Adipose tissue (tissue), 3 donors: ENCODE measurements around the gene LIMCH1. TPM values are rescaled to one million over a fixed set of nuclear protein-coding genes. Genes with fewer than 3 reads are reported as not detected.
"Not testable (repeated sequence)": the region's sequence is repeated elsewhere in the genome, so short reads cannot be mapped to it uniquely, and the experiment has no call there.

Experiments used
- H3K27ac ChIP-seq: one replicate; pipeline ENCODE4 v1.5.1; 2013; ENCODE audit warnings: low read depth, low read length
- WGBS, 3 donors: extraction: QIAGEN DNeasy Blood & Tissue Kit; methylation state at CpG; one replicate each; pipeline ENCODE4 v1.1.7; 2013; 5-methylcytosine and 5-hydroxymethylcytosine counted together
- polyA plus RNA-seq, 3 donors: library from polyadenylated mRNA; stranded (reverse); fragments of 200-250 nt; gene quantifications; one replicate each; pipeline ENCODE4 v1.2.3, GENCODE V29; 2013
- donor health status: healthy with polysubstance abuse.
- donor health status: Bipolar disorder and iron deficiency.
- donor health status: healthy.

Gene LIMCH1, protein sequence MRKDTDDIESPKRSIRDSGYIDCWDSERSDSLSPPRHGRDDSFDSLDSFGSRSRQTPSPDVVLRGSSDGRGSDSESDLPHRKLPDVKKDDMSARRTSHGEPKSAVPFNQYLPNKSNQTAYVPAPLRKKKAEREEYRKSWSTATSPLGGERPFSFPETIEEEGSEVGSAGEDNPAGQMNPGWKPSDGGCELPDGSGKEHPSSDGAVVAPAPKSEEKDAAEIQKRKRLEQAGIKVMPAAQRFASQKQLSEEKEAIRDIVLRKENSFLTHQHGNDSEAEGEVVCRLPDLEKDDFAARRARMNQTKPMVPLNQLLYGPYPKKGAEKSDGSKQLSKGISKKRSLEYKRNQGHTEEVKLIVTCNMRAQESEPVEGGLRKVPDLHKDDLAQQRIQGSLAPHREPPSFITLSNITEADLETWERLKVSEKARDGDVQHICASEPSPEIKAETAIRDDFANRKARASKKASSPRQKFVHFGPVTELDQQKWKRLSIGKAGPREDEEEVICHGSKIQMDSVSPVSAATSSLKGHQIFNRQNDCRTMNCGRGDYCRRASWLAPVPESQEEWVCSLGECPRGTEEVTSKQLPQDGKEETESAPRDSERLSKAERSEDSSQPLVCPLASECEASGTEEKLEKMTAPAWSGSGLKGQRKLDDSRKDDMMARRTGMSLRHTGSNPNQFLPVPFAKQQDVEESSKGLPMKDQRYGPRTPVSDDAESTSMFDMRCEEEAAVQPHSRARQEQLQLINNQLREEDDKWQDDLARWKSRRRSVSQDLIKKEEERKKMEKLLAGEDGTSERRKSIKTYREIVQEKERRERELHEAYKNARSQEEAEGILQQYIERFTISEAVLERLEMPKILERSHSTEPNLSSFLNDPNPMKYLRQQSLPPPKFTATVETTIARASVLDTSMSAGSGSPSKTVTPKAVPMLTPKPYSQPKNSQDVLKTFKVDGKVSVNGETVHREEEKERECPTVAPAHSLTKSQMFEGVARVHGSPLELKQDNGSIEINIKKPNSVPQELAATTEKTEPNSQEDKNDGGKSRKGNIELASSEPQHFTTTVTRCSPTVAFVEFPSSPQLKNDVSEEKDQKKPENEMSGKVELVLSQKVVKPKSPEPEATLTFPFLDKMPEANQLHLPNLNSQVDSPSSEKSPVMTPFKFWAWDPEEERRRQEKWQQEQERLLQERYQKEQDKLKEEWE (N-terminal part only)
- 10 to 100 TPM in 2 of 3 donors, 1 to 10 TPM in 1; 4.2 to 62.0 (median 13.4) TPM for polyA plus RNA-seq

DNA sequence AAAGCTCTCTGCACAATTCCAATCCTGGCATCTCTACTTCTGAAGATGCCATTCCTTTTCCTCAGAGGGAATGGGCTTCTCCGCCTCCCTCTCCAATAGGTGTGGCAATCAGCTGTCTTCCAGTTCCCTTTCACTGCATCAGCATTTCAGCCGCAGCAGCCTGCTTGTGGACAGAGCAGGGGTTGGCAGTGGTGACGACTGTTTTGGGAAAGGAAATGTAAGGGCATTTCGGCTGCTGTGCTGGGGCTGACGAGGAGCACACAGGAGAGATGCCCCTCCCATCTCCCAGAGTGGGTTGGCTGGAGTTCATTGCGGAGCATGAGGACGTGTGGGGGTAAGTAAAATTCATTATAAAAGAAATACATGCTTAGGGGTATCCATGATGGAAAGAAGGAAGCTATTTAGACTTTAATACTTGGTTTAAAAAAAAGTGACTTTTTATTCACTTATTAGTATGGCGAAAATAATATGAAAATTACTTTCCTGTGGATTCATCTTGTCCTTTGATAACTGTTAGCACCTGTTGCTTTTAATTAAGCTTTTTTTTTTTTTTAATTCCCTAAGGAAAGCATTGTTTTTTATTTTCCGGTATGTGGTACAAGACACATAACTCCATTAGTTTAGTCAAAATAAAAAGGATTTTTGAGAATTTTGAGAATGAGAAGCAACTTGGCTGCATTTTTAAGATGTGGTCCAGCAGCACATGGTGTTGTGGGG lies at the start of gene LIMCH1:
Gene LIMCH1 (plus strand): TSS at position 141 of the 717 bp plus-strand sequence. CDS start 67,839 bp downstream, outside the sequence.
- H3K27ac ChIP-seq: no peak within 1 kb of the TSS
- 21 to 70% (median 24%) methylated on average over 9 of the region's 9 CpGs for WGBS, 3 donors

DNA sequence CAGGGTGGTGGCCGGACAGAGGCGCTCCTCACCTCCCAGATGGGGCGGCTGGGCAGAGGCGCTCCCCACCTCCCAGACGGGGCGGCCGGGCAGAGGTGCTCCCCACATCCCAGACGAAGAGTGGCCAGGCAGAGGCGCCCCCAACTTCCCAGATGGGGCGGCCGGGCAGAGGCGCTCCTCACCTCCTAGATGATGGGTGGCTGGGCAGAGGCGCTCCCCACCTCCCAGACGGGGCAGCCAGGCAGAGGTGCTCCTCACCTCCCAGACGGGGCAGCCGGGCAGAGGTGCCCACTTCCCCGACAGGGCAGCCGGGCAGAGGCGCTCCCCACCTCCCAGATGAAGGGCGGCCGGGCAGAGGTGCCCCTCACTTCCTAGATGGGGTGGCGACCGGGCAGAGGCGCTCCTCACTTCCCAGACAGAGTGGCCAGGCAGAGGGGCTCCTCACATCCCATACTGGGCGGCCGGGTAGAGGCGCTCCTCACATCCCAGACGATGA lies 46.8 kb upstream of the LIMCH1 start:
- 91 to 96% (median 95%) methylated on average over 28 of the region's 28 CpGs for WGBS, 3 donors
- H3K27ac ChIP-seq: not testable (repeated sequence)

DNA sequence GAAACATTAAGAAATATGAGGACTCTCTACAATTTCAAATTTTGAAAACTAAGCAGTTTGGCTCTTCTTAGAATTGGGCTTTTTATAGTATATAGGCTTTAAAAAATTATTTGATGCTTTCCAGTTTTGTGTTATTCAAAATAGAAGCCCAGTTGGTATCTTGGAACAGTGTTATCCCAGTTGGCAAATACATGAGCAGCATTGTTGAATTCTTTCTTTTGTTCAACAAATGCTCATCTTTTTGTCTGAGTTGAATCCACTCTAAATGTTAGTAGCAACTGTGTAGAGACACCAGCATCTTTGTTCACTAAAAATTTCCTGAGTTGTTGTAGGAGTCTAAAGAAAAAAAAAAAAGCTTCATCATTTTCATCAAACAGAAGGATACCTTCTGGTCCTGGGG lies 41.0 kb upstream of the LIMCH1 start:
- no peak overlapping the region for H3K27ac ChIP-seq

DNA sequence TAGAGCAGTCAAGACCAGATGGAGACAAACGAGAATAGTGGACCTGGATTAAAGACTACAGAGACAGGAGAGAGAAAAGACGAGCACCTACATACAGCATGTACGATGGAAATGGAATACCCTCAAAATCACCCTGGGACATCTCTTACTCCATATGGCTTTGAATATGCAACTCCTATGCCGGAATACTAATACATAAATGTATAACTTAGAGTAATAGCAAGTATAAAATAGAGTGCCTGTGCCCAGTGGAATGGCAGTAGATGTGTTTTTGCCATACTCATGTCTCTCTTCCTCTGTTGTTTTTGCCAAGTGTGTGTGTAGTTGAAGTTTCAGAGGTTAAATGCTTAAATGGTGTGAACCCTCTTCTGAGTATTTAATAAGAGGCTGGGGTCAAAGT lies 39.8 kb upstream of the LIMCH1 start:
- 85 to 91% (median 87%) methylated on average over 4 of the region's 4 CpGs for WGBS, 3 donors
- no peak overlapping the region for H3K27ac ChIP-seq

DNA sequence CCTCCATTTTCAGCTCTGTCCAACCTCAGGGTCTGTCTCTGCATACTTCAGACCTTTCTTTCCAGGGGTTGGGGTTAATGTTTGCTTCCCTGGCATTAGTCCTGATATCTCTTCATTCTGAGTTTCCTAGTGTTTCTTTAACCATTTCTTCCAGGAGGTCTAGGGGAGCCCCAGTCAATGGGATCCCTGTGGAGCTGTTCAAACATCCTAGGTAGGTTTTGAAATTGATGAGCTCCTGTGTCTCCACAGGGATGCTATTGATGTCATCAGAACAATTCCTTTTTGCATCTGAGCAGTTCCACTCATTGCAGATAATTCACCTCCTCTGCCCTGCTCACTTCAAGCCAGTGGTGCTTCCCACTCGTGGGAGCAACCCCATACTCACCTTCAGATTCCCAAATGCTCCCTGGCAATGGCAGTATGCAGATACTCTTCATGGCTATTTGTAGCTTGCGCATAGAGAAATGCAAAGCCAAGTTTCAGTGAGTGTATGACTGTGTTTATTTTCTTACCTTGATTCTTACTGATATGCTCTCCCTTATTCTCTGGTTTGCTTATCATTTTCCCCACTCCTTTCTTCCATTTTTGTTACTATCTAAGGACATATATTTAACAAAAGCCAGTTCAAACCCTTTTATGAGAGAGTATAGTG lies 33.7 kb upstream of the LIMCH1 start:
- 79 to 86% (median 81%) methylated on average over 2 of the region's 2 CpGs for WGBS, 3 donors
- H3K27ac ChIP-seq: no peak overlapping the region

DNA sequence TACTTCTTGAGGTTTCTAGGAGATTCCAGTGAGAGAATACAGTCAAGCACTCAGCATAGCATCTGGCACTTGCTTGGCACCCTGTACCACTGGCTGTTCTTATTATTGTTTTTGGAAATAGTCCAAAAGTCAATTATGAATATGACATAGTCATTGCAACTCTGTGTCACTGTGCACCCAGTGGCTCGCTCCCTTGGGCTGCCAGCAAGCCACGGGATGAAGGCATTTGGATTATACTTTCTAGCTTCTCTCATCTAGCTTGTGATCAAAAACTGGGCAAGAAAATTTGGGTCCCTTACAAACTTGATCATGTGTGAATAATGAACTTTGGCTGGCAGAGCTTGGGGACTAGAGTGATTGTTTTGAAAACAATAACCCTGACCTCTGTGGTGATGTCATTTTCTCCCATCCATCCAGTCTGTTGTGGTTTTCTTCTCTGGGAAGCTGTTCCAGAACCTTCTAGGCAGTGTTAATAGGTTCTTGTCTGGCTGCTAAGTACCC lies 32.7 kb upstream of the LIMCH1 start:
- no peak overlapping the region for H3K27ac ChIP-seq
- 50 to 78% (median 71%) methylated on average over 2 of the region's 2 CpGs for WGBS, 3 donors

DNA sequence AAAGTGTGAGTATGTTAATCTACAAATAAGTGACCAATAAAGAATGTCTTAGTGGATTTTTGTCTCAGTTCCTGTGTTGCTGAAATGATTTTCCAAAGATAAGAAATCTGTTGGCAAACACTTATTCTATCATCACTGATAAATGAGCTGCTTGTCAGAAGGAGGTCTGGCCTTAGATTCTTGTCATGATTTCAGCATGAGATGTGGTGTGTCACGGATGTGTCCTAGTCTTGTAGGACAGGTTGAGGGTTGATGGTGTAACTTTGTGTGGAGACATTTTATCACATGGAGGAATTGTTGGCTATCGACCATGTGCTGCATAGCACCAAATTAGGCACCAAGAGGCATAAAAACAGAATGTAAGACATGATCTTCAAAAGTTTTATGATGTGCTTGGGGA lies 31.8 kb upstream of the LIMCH1 start:
- no peak overlapping the region for H3K27ac ChIP-seq
- WGBS, 3 donors: 62 to 82% (median 78%) methylated on average over 2 of the region's 2 CpGs

DNA sequence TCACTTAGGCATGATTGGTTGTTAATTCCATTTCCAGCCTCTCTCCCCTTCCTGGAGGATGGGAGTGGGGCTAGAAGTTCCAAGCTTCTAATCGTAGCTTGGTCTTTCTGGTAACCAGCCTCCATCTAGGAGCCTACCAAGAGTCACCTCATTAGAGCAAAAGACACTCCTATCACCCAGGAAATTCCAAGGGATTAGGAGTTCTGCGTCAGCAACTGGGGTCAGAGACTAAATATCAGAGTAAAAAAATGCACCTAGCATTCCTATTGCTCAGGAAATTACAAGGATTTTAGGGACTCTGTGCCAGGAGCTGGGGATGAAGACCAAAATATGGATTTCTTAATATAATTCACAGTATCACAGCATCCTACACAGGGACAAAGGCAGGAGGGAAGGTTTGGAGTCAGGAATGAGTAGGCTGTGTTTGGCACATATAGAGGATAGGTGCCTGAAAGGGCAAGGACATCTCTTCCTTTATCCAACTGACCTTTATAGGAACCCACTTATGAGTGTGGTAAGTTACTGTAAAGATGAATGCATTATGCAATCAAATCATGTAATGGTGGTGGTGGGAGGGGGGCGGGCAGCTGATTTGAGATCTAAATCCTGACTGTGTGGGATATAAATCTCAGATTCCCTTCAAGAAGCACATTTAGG lies 30.5 kb upstream of the LIMCH1 start:
- H3K27ac ChIP-seq: no peak overlapping the region
- WGBS, 3 donors: 82 to 90% (median 90%) methylated on average over 3 of the region's 3 CpGs

DNA sequence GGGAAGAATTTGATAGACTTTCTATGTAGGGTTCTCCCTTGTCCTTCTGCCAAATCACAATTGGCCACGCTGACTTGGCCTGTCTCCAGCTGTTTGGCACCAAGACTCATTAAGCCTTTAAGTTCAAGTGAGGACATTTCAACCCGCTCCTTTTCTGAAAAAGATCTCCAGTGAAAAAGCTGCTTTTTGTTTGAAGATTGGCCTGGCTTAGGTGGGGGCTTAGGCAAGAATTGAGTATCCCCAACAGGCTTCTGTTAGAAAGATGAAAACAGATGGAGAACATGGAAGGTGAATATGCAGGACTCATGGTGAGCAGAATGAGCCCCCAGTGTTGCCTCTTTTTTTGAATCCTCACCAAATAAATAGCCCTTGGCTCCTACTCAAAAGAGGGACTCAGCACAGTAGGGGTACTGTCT lies 28.5 kb upstream of the LIMCH1 start:
- 30 to 59% (median 53%) methylated on average over 2 of the region's 2 CpGs for WGBS, 3 donors
- H3K27ac ChIP-seq: no peak overlapping the region

DNA sequence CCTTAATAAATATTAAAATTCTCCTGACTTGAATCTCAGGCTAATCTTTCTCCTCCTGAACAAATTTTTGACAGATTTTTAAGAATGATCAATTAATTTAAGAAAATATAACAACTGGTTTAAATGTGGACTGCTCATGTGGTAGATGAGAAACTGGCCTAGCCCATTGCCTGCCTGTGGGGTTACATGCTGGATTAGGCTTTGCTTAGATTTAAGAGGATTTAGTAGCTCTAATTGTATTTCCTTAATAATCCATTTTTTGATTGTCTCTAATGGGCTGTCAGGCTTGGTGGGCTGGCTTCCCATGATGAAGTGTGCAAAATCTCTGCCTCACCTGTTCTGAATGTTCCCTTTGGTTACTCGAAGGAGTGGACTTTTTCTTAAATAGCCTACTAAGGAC lies 27.8 kb upstream of the LIMCH1 start:
- WGBS, 3 donors: 91 to 94% (median 92%) methylated on average over 1 of the region's 1 CpG
- no peak overlapping the region for H3K27ac ChIP-seq

DNA sequence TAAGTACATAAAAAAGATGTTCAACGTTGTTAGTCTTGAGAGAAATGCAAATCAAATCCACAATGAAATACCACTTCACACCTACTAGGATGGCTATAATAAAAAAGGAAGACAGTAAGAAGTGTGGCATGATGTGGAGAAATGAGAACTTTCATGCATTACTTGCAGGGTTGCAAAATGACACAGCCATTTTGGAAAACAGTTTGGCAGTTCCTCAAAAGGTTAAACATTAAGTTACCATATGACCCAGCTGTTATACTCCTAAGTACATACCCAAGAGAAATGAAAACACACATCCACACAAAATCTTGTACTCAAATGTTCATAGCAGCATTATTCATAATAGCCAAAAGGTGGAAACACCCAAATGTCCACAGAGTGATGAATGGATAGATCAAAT lies 25.8 kb upstream of the LIMCH1 start:
- 77 to 82% (median 79%) methylated on average over 1 of the region's 1 CpG for WGBS, 3 donors

DNA sequence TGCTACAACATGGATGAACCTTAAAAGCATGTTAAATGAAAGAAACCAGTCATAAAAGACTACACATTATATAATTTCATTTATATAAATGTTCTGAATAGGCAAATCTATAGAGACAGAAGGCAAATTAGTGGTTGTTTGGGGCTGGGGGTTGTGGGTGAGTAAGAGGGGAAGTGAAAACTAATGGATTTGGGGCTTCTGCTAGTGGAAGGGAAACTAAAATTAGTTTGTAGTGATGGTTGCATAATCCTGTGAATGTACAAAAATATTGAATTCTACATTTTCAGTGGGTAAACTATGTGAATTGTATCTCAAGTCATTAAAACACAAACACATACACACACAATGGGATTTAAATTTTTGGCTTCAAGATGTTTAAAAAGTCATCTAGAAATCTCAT lies 25.4 kb upstream of the LIMCH1 start:
- no peak overlapping the region for H3K27ac ChIP-seq

More for the DNA sequence above, 25.8 kb upstream of the LIMCH1 start:
- no peak overlapping the region for H3K27ac ChIP-seq

DNA sequence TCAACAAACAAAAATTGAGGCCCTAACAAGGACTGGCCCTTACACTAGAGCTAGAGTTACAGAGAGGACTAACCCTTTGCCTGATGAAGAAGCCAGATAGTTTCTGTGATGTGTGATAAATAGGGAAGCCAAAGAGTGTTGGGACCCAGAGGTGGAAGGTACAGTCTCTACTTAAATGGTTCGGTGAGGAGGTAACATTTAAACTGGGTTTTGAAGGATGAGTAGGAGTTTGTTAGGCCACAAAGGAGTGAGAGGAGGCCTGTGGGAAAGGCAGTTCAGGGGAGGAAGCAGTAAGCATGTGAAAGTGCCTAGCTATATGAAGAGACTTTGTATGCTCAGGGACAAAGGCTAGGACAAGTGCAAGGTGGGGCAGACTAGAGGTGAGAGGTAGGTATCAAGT lies 23.8 kb upstream of the LIMCH1 start:
- WGBS, 3 donors: 93 to 100% (median 94%) methylated on average over 1 of the region's 1 CpG
- no peak overlapping the region for H3K27ac ChIP-seq

DNA sequence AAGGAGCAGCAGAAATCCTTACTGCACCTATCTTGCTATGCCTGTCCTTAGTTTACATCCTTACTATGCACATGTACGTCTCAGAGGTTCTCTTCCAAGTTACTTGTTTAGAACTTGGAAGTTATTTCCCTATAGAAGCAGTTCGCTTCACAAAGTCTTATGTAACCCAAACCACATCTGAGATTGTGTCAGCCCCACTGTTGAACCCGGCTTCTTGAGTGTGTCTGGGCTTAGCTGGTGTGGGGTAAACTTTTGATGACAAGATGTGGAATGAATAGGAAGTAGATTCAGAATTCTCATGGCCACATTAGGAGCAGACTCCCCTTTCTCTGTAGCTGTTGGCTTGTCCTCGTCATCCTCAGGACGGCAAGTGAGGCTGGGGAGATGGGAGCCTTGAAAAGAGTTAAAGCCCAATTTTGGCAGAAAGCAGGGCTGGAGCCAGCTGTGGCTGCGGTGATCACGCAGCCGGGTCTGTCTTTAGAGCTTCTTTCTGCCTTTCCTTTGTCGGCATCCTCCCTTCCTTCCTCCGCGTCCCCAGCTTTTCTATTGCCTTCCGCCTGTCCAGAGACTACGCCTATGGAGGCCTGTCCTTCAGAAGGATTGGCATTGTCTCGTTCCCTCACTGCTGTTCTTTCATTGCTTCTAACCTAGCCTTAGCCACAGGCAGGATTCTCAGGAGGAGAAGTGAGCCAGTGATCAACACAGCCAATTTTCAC lies 23.0 kb upstream of the LIMCH1 start:
- no peak overlapping the region for H3K27ac ChIP-seq
- WGBS, 3 donors: 64 to 87% (median 65%) methylated on average over 14 of the region's 14 CpGs

DNA sequence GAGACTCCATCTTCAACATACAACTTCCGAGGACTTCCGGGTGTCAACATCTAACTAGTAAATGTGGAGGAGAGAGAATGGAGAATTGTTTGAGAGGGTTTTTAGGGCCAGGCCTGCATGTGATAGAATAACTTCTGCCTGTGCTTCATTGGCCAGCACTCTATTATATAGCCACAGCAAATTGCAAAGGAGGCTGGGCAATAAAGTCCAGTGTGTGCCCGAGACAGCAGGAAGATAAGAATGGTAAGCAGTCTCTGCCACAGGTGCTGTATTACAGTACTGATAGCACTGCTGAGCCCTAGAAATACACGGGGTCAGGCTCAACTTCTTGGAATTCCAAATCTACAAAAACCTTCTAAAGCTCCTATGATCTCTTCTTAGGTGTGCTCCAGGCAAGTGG lies 20.8 kb upstream of the LIMCH1 start:
- WGBS, 3 donors: 61 to 88% (median 87%) methylated on average over 4 of the region's 4 CpGs
- H3K27ac ChIP-seq: no peak overlapping the region

DNA sequence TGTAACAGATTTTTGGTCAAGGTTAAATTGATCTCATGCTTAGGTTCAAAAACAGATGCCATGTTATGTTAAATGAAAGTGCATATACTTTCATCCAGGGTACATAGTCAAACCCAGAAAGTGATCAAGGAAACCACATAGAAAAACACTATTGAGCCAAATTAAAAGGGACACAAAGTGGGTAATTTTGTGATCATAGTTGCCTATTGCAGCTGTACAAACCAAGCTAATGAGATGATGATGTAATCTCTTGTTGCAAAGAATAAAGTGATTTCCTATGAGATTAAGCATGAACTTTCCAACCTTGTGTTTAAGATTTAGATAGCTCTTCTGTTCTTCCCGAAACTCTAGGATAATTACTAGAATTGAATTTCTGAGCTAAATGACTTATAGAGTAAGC lies 20.2 kb upstream of the LIMCH1 start:
- no peak overlapping the region for H3K27ac ChIP-seq
- WGBS, 3 donors: 82 to 85% (median 83%) methylated on average over 1 of the region's 1 CpG
